AG09319 (cell line): ENCODE measurements around the gene CLCA2.

Experiments used
- DNase-seq: peaks from one replicate; pipeline ENCODE4 v3.0.0-alpha.2; 2010; ENCODE audit warnings: low read depth; ENCODE audit errors: extremely low read depth
- TF ChIP-seq, protein P1 (sequence below): IDR thresholded peaks from 2 replicates; pipeline ENCODE4 v1.5.1; 2011; ENCODE audit warnings: low read depth, mild to moderate bottlenecking, inconsistent platforms, low read length, moderate library complexity

Gene CLCA2

GRCh38 chr1:86447198-86447790, 23.3 kb downstream of the CLCA2 start:
- TF ChIP-seq, protein P1, sequence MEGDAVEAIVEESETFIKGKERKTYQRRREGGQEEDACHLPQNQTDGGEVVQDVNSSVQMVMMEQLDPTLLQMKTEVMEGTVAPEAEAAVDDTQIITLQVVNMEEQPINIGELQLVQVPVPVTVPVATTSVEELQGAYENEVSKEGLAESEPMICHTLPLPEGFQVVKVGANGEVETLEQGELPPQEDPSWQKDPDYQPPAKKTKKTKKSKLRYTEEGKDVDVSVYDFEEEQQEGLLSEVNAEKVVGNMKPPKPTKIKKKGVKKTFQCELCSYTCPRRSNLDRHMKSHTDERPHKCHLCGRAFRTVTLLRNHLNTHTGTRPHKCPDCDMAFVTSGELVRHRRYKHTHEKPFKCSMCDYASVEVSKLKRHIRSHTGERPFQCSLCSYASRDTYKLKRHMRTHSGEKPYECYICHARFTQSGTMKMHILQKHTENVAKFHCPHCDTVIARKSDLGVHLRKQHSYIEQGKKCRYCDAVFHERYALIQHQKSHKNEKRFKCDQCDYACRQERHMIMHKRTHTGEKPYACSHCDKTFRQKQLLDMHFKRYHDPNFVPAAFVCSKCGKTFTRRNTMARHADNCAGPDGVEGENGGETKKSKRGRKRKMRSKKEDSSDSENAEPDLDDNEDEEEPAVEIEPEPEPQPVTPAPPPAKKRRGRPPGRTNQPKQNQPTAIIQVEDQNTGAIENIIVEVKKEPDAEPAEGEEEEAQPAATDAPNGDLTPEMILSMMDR = no peak
- no peak for DNase-seq

- TF ChIP-seq, protein P1 = no peak
- no peak for DNase-seq
These were observed 24.7 kb downstream of the CLCA2 start for GRCh38 chr1:86448670-86449069.

GRCh38 chr1:86449103-86449502, 25.1 kb downstream of the CLCA2 start:
- no peak for DNase-seq
- TF ChIP-seq, protein P1 = no peak

- DNase-seq = no peak
- TF ChIP-seq, protein P1 = no peak
These were observed 26.9 kb downstream of the CLCA2 start for GRCh38 chr1:86450847-86451246.

GRCh38 chr1:86453664-86454063, 29.7 kb downstream of the CLCA2 start:
- TF ChIP-seq, protein P1 = no peak
- DNase-seq = no peak

DNA sequence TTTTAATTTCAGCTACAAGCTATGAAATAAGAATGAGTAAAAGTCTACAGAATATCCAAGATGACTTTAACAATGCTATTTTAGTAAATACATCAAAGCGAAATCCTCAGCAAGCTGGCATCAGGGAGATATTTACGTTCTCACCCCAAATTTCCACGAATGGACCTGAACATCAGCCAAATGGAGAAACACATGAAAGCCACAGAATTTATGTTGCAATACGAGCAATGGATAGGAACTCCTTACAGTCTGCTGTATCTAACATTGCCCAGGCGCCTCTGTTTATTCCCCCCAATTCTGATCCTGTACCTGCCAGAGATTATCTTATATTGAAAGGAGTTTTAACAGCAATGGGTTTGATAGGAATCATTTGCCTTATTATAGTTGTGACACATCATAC, 31.1 kb downstream of the CLCA2 start:
- DNase-seq = no peak
- TF ChIP-seq, protein P1 = no peak

- no peak for DNase-seq
- TF ChIP-seq, protein P1 = no peak
These were observed 37.0 kb downstream of the CLCA2 start for GRCh38 chr1:86460998-86461397.
